ENCODE measurements around the gene AGBL4.

Gene AGBL4

DNA sequence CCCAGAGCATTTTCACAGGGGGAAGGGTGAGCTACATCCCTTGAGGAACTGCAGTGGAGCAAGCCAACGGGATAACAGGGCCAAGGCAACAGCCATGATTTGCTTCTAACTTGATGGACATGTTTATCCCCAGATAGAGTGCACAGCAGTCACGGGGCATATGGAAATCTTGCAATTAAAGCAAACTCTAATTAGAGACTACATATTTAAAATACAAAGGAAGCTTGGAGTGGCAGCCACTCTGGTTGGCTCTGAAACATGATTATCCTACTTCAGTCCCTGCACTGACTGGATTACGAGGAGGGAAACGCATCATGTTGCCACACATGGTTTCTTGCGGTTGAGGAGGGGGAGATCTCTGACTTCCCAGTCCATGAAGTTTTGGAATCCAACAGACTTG is 1307.8 kb downstream of the AGBL4 start:
- POLR2A ChIA-PET, result no interaction called here
- TF ChIP-seq, protein P1, sequence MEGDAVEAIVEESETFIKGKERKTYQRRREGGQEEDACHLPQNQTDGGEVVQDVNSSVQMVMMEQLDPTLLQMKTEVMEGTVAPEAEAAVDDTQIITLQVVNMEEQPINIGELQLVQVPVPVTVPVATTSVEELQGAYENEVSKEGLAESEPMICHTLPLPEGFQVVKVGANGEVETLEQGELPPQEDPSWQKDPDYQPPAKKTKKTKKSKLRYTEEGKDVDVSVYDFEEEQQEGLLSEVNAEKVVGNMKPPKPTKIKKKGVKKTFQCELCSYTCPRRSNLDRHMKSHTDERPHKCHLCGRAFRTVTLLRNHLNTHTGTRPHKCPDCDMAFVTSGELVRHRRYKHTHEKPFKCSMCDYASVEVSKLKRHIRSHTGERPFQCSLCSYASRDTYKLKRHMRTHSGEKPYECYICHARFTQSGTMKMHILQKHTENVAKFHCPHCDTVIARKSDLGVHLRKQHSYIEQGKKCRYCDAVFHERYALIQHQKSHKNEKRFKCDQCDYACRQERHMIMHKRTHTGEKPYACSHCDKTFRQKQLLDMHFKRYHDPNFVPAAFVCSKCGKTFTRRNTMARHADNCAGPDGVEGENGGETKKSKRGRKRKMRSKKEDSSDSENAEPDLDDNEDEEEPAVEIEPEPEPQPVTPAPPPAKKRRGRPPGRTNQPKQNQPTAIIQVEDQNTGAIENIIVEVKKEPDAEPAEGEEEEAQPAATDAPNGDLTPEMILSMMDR (IDR thresholded peaks at IDR 0.05; ENCODE audit: control extremely low read depth, extremely low read depth, low read depth, missing control alignments), result no peak
- CTCF ChIA-PET, result no interaction called here
- no peak for DNase-seq (ENCODE audit: extremely low spot score)

DNA sequence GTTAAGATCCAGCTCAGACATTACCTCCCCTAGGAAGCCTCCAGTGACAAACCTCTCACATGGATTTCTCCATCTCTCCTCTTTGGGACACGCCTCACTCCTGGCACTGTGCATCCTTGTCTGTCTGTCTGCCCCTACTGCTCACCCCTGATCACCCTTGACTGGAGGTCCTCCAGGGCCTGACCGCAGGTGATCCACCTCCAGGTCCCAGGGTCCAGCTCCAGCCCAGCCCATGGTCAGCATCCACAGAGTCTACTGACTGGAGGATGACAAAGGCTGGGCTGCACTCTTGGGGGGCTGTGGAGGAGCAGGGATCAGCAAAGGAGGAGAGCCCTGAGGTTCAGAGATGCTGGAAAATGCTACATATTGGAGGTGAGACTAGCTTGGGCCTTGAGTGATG is 1312.8 kb downstream of the AGBL4 start:
- CTCF ChIA-PET, result interaction anchor here (1.4 to 2.2 kb wide), 2 partner anchors 13 to 14 kb away, joined by 4 to 9 read pairs; no protein-coding TSS in a partner anchor
- TF ChIP-seq, protein P1 (IDR thresholded peaks at IDR 0.05; ENCODE audit: control extremely low read depth, extremely low read depth, low read depth, missing control alignments), result no peak
- DNase-seq (ENCODE audit: extremely low spot score), result no peak
- POLR2A ChIA-PET, result no interaction called here

DNA sequence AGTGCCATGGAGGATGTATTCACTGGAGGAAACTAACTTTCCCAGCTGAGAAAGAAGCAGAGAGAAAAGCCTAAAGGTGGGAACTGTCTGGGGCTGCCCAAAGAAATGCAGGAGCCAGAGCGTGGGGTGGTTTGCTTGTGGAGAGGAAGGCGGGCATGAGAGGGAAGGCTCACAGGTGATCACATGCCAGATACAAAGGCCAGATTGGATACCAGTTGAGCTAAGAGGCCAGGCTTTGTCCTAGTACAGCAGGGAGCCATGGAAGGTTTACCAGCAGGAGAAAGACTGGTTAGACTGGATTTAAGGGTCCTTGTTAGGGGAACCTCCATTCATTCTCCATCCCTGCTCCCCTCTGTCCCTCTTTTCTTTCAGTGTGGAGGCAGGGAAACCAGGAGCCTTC is 1313.4 kb downstream of the AGBL4 start:
- ChIA-PET CTCF (interaction anchor here (0.6 to 2.2 kb wide), 3 partner anchors 12 to 91 kb away, joined by 3 to 9 read pairs (median 4); no protein-coding TSS in a partner anchor), POLR2A (no interaction called here)
- TF ChIP-seq, protein P1 (IDR thresholded peaks at IDR 0.05; ENCODE audit: control extremely low read depth, extremely low read depth, low read depth, missing control alignments), result no peak
- no peak for DNase-seq (ENCODE audit: extremely low spot score)

DNA sequence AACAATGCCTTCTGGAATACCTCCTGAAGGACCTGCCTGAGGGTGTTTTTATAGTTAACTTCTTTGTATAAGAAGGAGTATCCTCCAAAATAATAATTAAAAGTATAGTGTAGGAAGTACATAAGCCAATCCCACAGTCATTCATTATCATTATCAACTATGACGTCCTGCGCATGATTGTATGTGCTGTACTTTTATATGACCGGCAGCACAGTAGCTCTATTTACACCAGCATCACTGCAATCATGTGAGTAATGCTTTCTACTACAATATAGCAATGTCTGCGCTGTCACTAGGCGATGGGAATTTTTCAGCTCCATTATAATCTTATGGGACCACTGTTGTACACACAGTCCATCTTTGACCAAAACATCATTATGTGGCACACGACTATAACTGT is 1319.0 kb downstream of the AGBL4 start:
- DNase-seq (ENCODE audit: extremely low spot score), result no peak
- TF ChIP-seq, protein P1 (IDR thresholded peaks at IDR 0.05; ENCODE audit: control extremely low read depth, extremely low read depth, low read depth, missing control alignments), result no peak
- ChIA-PET CTCF (interaction anchor here (1.4 to 3.2 kb wide), 2 partner anchors 8 to 27 kb away, joined by 5 to 12 read pairs; no protein-coding TSS in a partner anchor), POLR2A (no interaction called here)

DNA sequence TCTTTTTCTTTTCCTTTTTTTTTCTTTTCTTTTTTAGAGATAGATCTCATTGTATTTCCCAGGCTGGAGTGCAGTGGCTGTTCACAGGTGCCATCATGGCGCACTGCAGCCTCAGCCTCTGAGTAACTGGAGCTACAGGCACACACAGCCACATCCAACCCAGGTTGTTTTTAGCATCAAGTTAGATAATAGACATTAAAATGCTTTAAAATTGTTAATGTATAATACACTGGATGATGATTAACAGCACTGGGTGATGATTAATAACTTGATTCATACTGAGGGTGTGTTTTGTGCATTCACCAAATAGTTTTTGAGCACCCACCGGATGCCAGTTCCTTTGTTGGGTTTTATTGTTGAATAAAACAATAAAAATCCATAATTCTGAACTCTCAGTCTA is 1322.3 kb downstream of the AGBL4 start:
- no peak for DNase-seq (ENCODE audit: extremely low spot score)
- ChIA-PET POLR2A (no interaction called here), CTCF (interaction anchor here (17.6 kb wide), 1 partner anchor 23 kb away, joined by 281 read pairs; no protein-coding TSS in a partner anchor)
- TF ChIP-seq, protein P1 (IDR thresholded peaks at IDR 0.05; ENCODE audit: control extremely low read depth, extremely low read depth, low read depth, missing control alignments), result no peak

DNA sequence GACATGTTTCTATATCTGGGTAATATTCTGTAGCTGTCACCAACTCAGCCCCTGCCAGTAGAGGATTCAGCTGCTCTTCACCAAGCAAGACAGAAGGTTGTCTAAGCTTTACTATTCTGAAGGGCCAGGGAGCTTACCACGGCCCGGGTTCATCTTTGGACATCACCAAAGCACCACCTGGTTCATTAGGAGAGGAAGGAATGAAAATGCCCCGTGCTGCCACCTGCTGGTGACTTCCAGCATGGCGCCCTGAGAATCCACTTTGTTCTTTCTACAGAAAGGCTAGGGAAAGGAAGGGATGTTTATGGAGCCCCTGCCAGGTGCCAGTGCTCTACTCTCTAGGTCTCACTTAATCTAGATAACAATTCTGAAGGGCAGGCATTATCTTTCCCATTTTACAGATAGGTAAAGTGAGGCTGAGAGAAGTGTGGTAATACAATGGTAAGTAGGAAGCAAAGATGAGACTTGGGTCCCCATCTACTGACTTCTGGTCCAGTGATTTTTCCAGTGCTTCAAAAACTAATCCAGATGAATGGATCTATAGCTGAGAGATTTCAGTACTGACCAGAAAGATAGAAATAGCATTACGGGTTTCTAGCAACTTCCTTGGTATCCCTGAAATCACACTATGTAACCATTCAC is 1326.6 kb downstream of the AGBL4 start:
- POLR2A ChIA-PET, result no interaction called here
- TF ChIP-seq, protein P1 (IDR thresholded peaks at IDR 0.05; ENCODE audit: control extremely low read depth, extremely low read depth, low read depth, missing control alignments), result peak; percentile 92
- CTCF ChIA-PET, result interaction anchor here (0.8 to 17.6 kb wide), 22 partner anchors 8 to 144 kb away, joined by 3 to 281 read pairs (median 4); no protein-coding TSS in a partner anchor
- DNase-seq (ENCODE audit: extremely low spot score), result peak; percentile 54

All from GM10248 (cell line).